Measurements from ENCODE around the gene ATP1A1.

The ATP1A1 gene

GRCh38 chr1:116409751-116410191 is 36.7 kb downstream of the ATP1A1 start:
- H3K4me3 ChIP-seq (ENCODE audit: insufficient read depth, low read length, poor library complexity, severe bottlenecking), result no peak overlapping the region
- H3K79me2 ChIP-seq (ENCODE audit: insufficient read depth, low read length), result no peaks in the 10 kb centered on the region
- no peak overlapping the region for H3K4me2 ChIP-seq (ENCODE audit: low read depth, low read length, poor library complexity, severe bottlenecking)
- H3F3A ChIP-seq (ENCODE audit: insufficient read depth), result no peaks in the 10 kb centered on the region
- H3K9ac ChIP-seq (ENCODE audit: low read length), result no peak overlapping the region
- no peak overlapping the region for H3K27ac ChIP-seq (ENCODE audit: low read depth, low read length)
- H3K9me2 ChIP-seq (replicated peaks; ENCODE audit: insufficient read depth, low read length), result no peaks in the 10 kb centered on the region
- no peaks in the 10 kb centered on the region for H3K9me3 ChIP-seq (ENCODE audit: insufficient read depth, low read length)
- TF ChIP-seq EZH2phosphoT487 (conservative IDR thresholded peaks at IDR 0.05; ENCODE audit: low read length) (no peak), CTCF (IDR thresholded peaks at IDR 0.05; ENCODE audit: insufficient read depth, low read length, poor library complexity, severe bottlenecking) (no peak)
- H3K36me3 ChIP-seq (ENCODE audit: low read length), result no peaks in the 10 kb centered on the region
- no peaks in the 10 kb centered on the region for H4K20me1 ChIP-seq (ENCODE audit: low read depth, low read length)
- H3K27me3 ChIP-seq (ENCODE audit: low read length), result no peaks in the 10 kb centered on the region
- H2AFZ ChIP-seq (ENCODE audit: low read depth, low read length, severe bottlenecking), result no peak overlapping the region

- Histone ChIP-seq H3K9me2 (replicated peaks; ENCODE audit: insufficient read depth, low read length) (no peaks in the 10 kb centered on the region), H3K27ac (ENCODE audit: low read depth, low read length) (no peak overlapping the region), H3K27me3 (ENCODE audit: low read length) (no peaks in the 10 kb centered on the region), H3K9me3 (ENCODE audit: insufficient read depth, low read length) (no peaks in the 10 kb centered on the region), H2AFZ (ENCODE audit: low read depth, low read length, severe bottlenecking) (no peak overlapping the region), H3K4me3 (ENCODE audit: insufficient read depth, low read length, poor library complexity, severe bottlenecking) (no peak overlapping the region), H3F3A (ENCODE audit: insufficient read depth) (no peaks in the 10 kb centered on the region), H3K9ac (ENCODE audit: low read length) (no peak overlapping the region), H3K4me2 (ENCODE audit: low read depth, low read length, poor library complexity, severe bottlenecking) (no peak overlapping the region), H3K79me2 (ENCODE audit: insufficient read depth, low read length) (no peaks in the 10 kb centered on the region), H3K36me3 (ENCODE audit: low read length) (no peaks in the 10 kb centered on the region), H4K20me1 (ENCODE audit: low read depth, low read length) (no peaks in the 10 kb centered on the region)
- no peak for TF ChIP-seq CTCF (IDR thresholded peaks at IDR 0.05; ENCODE audit: insufficient read depth, low read length, poor library complexity, severe bottlenecking)
- TF ChIP-seq EZH2phosphoT487 (conservative IDR thresholded peaks at IDR 0.05; ENCODE audit: low read length), result no peak
Observed at GRCh38 chr1:116411784-116412479, 38.9 kb downstream of the ATP1A1 start.

- H3K4me3 ChIP-seq (ENCODE audit: insufficient read depth, low read length, poor library complexity, severe bottlenecking), result no peak overlapping the region
Observed at GRCh38 chr1:116412480-116412798, 39.4 kb downstream of the ATP1A1 start.

More at GRCh38 chr1:116412480-116412798, 39.4 kb downstream of the ATP1A1 start:
- no peak for TF ChIP-seq CTCF (IDR thresholded peaks at IDR 0.05; ENCODE audit: insufficient read depth, low read length, poor library complexity, severe bottlenecking)
- TF ChIP-seq EZH2phosphoT487 (conservative IDR thresholded peaks at IDR 0.05; ENCODE audit: low read length), result no peak
- H3K27ac ChIP-seq (ENCODE audit: low read depth, low read length), result no peak overlapping the region
- H2AFZ ChIP-seq (ENCODE audit: low read depth, low read length, severe bottlenecking), result no peak overlapping the region
- no peaks in the 10 kb centered on the region for H3K9me3 ChIP-seq (ENCODE audit: insufficient read depth, low read length)
- H4K20me1 ChIP-seq (ENCODE audit: low read depth, low read length), result no peaks in the 10 kb centered on the region
- H3K27me3 ChIP-seq (ENCODE audit: low read length), result no peaks in the 10 kb centered on the region
- no peaks in the 10 kb centered on the region for H3K9me2 ChIP-seq (replicated peaks; ENCODE audit: insufficient read depth, low read length)
- H3K4me2 ChIP-seq (ENCODE audit: low read depth, low read length, poor library complexity, severe bottlenecking), result no peak overlapping the region
- H3K36me3 ChIP-seq (ENCODE audit: low read length), result no peaks in the 10 kb centered on the region
- 0 out of 2 replicates have a peak, but pooled peaks cover 2% of the 10 kb centered on the region for H3K79me2 ChIP-seq (ENCODE audit: insufficient read depth, low read length)
- no peak overlapping the region for H3K9ac ChIP-seq (ENCODE audit: low read length)
- no peaks in the 10 kb centered on the region for H3F3A ChIP-seq (ENCODE audit: insufficient read depth)
